HEK293 (cell line): Measurements from ENCODE around the gene FGF12.

ENCODE experiments used
- CTCF ChIA-PET: fragments of 350-600 bp; formaldehyde crosslinking; extraction: SDS; loops from one replicate; lab custom pipeline; 2021; ENCODE audit warnings: antibody characterized with exemption; lab: Yijun Ruan, JAX
- POLR2A ChIA-PET: fragments of 300-600 bp; formaldehyde crosslinking; extraction: SDS; loops from one replicate; lab custom pipeline; 2020; ENCODE audit warnings: antibody characterized with exemption, inconsistent platforms; lab: Yijun Ruan, JAX
- H3K27ac ChIP-seq: fragments of 200-500 bp; sonication (Bioruptor generic); 2 replicates; pipeline ENCODE4 v1.5.1; 2014; ENCODE audit warnings: low read depth, low read length, control low read depth, inconsistent platforms; ENCODE audit errors: extremely low read depth
- H3K36me3 ChIP-seq, 2 experiments: fragments of 200-500 bp in 1 of 2; sonication (Bioruptor generic) in 1 of 2; 1 replicate in 1 of 2; 2 replicates in 1 of 2; pipeline ENCODE4 v1.5.1; 2014 to 2017; ENCODE audit warnings: inconsistent platforms in 2 of 2, low read length in 2 of 2; ENCODE audit not compliant: control insufficient read depth in 2 of 2, insufficient read depth in 1 of 2
- H3K4me1 ChIP-seq: fragments of 200-500 bp; sonication (Bioruptor generic); 2 replicates; pipeline ENCODE4 v1.5.1; 2014; ENCODE audit warnings: mild to moderate bottlenecking, low read length, inconsistent platforms; ENCODE audit not compliant: control insufficient read depth, insufficient read depth
- H3K4me3 ChIP-seq: 2 replicates; pipeline ENCODE4 v1.5.1; 2011; ENCODE audit warnings: low read depth, mild to moderate bottlenecking, control low read depth, low read length, moderate library complexity
- H3K9me3 ChIP-seq: fragments of 200-500 bp; sonication (Bioruptor generic); 2 replicates; pipeline ENCODE4 v1.5.1; 2014; ENCODE audit warnings: low read depth, low read length, inconsistent platforms; ENCODE audit not compliant: control insufficient read depth, insufficient read depth
- BCL11A ChIP-seq: fragments of 450-650 bp; formaldehyde crosslinking; IDR thresholded peaks from 2 replicates; pipeline ENCODE4 v1.5.1; 2016; ENCODE audit warnings: low read depth, missing biosample characterization, missing genetic modification characterization
- EGR2 ChIP-seq: fragments of 450-650 bp; formaldehyde crosslinking; IDR thresholded peaks from 2 replicates; pipeline ENCODE4 v1.5.1; 2016; ENCODE audit warnings: low read depth, missing biosample characterization, missing genetic modification characterization
- GLI2 ChIP-seq: fragments of 450-650 bp; formaldehyde crosslinking; IDR thresholded peaks from 2 replicates; pipeline ENCODE4; 2017; ENCODE audit warnings: missing biosample characterization, missing genetic modification characterization, low read depth, borderline replicate concordance
- MZF1 ChIP-seq: fragments of 450-650 bp; formaldehyde crosslinking; IDR thresholded peaks from 2 replicates; pipeline ENCODE4 v1.5.1; 2017; ENCODE audit warnings: missing biosample characterization, missing genetic modification characterization, borderline replicate concordance
- PATZ1 ChIP-seq: fragments of 450-650 bp; formaldehyde crosslinking; IDR thresholded peaks from 2 replicates; pipeline ENCODE4 v1.5.1; 2016; ENCODE audit warnings: missing biosample characterization, missing genetic modification characterization
- SALL2 ChIP-seq: fragments of 450-650 bp; formaldehyde crosslinking; IDR thresholded peaks from 2 replicates; pipeline ENCODE4 v1.5.0; 2017; ENCODE audit warnings: missing biosample characterization, mild to moderate bottlenecking, missing genetic modification characterization, borderline replicate concordance
- TCF7L2 ChIP-seq: IDR thresholded peaks from 2 replicates; pipeline ENCODE4 v1.6.1; 2011; ENCODE audit warnings: low read depth, mild to moderate bottlenecking, inconsistent platforms, low read length, moderate library complexity, borderline replicate concordance
- ZFHX2 ChIP-seq: fragments of 450-650 bp; formaldehyde crosslinking; conservative IDR thresholded peaks from 2 replicates; pipeline ENCODE4 v1.5.1; 2016; ENCODE audit warnings: missing biosample characterization, missing genetic modification characterization
- ZIC2 ChIP-seq: fragments of 450-650 bp; formaldehyde crosslinking; IDR thresholded peaks from 2 replicates; pipeline ENCODE4 v1.5.1; 2016; ENCODE audit warnings: missing biosample characterization, missing genetic modification characterization
- ZNF133 ChIP-seq: fragments of 450-650 bp; formaldehyde crosslinking; IDR thresholded peaks from 2 replicates; pipeline ENCODE4 v1.5.1; 2016; ENCODE audit warnings: missing biosample characterization, missing genetic modification characterization
- ZNF266 ChIP-seq: fragments of 450-650 bp; formaldehyde crosslinking; IDR thresholded peaks from 2 replicates; pipeline ENCODE4 v1.5.1; 2016; ENCODE audit warnings: missing biosample characterization, missing genetic modification characterization, low read depth
- ZNF274 ChIP-seq, 2 experiments: fragments of 200-500 bp in 1 of 2; fragments of 450-650 bp in 1 of 2; sonication (Bioruptor generic) in 1 of 2; formaldehyde crosslinking in 1 of 2; IDR thresholded peaks; 2 replicates each; pipeline versions ENCODE4 v1.5.1 to v1.6.1; 2014 to 2016; ENCODE audit warnings: borderline replicate concordance in 1 of 2, inconsistent platforms in 1 of 2, low read length in 1 of 2, missing biosample characterization in 1 of 2, missing genetic modification characterization in 1 of 2
- ZNF423 ChIP-seq: fragments of 450-650 bp; formaldehyde crosslinking; IDR thresholded peaks from 2 replicates; pipeline ENCODE4 v1.5.1; 2016; ENCODE audit warnings: missing biosample characterization, missing genetic modification characterization
- ZNF514 ChIP-seq: fragments of 450-650 bp; formaldehyde crosslinking; IDR thresholded peaks from 2 replicates; pipeline ENCODE4 v1.5.1; 2016; ENCODE audit warnings: missing biosample characterization, missing genetic modification characterization
- ZNF561 ChIP-seq: fragments of 450-650 bp; IDR thresholded peaks from 2 replicates; pipeline ENCODE4 v1.5.1; 2018; ENCODE audit warnings: missing biosample characterization, missing genetic modification characterization, borderline replicate concordance
- ZNF76 ChIP-seq: fragments of 450-650 bp; formaldehyde crosslinking; IDR thresholded peaks from 2 replicates; pipeline ENCODE4; 2016; ENCODE audit warnings: low read depth, missing biosample characterization, missing genetic modification characterization, borderline replicate concordance
- TF ChIP-seq, protein P1 (sequence below): fragments of 450-650 bp; formaldehyde crosslinking; conservative IDR thresholded peaks from 2 replicates; pipeline ENCODE4 v1.5.1; 2016; ENCODE audit warnings: low read depth, missing biosample characterization, missing genetic modification characterization

Gene FGF12

GRCh38 chr3:192399767-192400166, 327.6 kb downstream of the FGF12 start:
- CTCF ChIA-PET, result no interaction called here
- Histone ChIP-seq H3K4me1 (no peaks in the 10 kb centered on the region), H3K27ac (no peak overlapping the region), H3K9me3 (no peaks in the 10 kb centered on the region), H3K4me3 (no peak overlapping the region), H3K36me3 (no peaks in the 10 kb centered on the region)
- POLR2A ChIA-PET, result no interaction called here
- no peak for TF ChIP-seq ZNF423
- TF ChIP-seq ZNF266 (tag by site-specific recombination), result no peak
- no peak for TF ChIP-seq ZNF561 (tag by site-specific recombination)
- no peak for TF ChIP-seq SALL2 (tag by site-specific recombination)
- TF ChIP-seq TCF7L2, result no peak
- TF ChIP-seq BCL11A (tag by site-specific recombination), result no peak
- no peak for TF ChIP-seq GLI2
- TF ChIP-seq ZNF274 (IDR thresholded peaks at IDR 0.05; ENCODE audit: low read length), result no peak
- no peak for TF ChIP-seq ZNF274 (tag by site-specific recombination; IDR thresholded peaks at IDR 0.05; ENCODE audit: borderline replicate concordance)
- no peak for TF ChIP-seq ZIC2 (tag by site-specific recombination)
- TF ChIP-seq ZNF133 (tag by site-specific recombination), result no peak
- no peak for TF ChIP-seq EGR2 (tag by site-specific recombination)

GRCh38 chr3:192397012-192397411, 330.3 kb downstream of the FGF12 start:
- no peak for TF ChIP-seq MZF1 (tag by site-specific recombination)
- peak; percentile 59 for TF ChIP-seq ZFHX2 (tag by site-specific recombination)
- TF ChIP-seq PATZ1, result no peak
- TF ChIP-seq ZNF514 (tag by site-specific recombination), result no peak
- TF ChIP-seq, protein P1, sequence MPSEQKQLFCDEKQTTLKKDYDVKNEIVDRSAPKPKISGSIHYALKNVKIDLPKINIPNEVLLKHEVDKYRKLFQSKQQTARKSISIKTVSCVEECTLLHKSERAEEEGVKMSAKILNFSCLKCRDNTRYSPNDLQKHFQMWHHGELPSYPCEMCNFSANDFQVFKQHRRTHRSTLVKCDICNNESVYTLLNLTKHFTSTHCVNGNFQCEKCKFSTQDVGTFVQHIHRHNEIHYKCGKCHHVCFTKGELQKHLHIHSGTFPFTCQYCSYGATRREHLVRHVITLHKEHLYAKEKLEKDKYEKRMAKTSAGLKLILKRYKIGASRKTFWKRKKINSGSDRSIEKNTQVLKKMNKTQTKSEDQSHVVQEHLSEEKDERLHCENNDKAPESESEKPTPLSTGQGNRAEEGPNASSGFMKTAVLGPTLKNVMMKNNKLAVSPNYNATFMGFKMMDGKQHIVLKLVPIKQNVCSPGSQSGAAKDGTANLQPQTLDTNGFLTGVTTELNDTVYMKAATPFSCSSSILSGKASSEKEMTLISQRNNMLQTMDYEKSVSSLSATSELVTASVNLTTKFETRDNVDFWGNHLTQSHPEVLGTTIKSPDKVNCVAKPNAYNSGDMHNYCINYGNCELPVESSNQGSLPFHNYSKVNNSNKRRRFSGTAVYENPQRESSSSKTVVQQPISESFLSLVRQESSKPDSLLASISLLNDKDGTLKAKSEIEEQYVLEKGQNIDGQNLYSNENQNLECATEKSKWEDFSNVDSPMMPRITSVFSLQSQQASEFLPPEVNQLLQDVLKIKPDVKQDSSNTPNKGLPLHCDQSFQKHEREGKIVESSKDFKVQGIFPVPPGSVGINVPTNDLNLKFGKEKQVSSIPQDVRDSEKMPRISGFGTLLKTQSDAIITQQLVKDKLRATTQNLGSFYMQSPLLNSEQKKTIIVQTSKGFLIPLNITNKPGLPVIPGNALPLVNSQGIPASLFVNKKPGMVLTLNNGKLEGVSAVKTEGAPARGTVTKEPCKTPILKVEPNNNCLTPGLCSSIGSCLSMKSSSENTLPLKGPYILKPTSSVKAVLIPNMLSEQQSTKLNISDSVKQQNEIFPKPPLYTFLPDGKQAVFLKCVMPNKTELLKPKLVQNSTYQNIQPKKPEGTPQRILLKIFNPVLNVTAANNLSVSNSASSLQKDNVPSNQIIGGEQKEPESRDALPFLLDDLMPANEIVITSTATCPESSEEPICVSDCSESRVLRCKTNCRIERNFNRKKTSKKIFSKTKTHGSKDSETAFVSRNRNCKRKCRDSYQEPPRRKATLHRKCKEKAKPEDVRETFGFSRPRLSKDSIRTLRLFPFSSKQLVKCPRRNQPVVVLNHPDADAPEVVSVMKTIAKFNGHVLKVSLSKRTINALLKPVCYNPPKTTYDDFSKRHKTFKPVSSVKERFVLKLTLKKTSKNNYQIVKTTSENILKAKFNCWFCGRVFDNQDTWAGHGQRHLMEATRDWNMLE, result no peak
- no peak for TF ChIP-seq ZNF76 (tag by site-specific recombination)
- peak; percentile 54; the same call in 1 of the 2 replicates for TF ChIP-seq EGR2 (tag by site-specific recombination)
- TF ChIP-seq, all 188 proteins: peak for 2
- CTCF ChIA-PET, result no interaction called here
- Histone ChIP-seq H3K4me1 (no peaks in the 10 kb centered on the region), H3K27ac (no peak overlapping the region), H3K4me3 (no peak overlapping the region), H3K36me3 (no peaks in the 10 kb centered on the region), H3K9me3 (no peaks in the 10 kb centered on the region)
- POLR2A ChIA-PET, result no interaction called here
